ENCODE results near the gene ISY1.

GRCh38 chr3:129131465-129132088 lies 29.3 kb downstream of the ISY1 start:
- no peak for TF ChIP-seq ZNF274 (IDR thresholded peaks at IDR 0.05; ENCODE audit: low read depth, low read length)
- TF ChIP-seq SUZ12 (IDR thresholded peaks at IDR 0.05; ENCODE audit: extremely low read depth, insufficient read depth, insufficient read length): no peak
